ENCODE data around the gene APLN. TPM values are rescaled to one million over a fixed set of nuclear protein-coding genes. Genes with fewer than 3 reads are reported as not detected.

The APLN gene
- total RNA-seq = under 0.01 and 0.13 TPM in 2 replicates

- DNase-seq (ENCODE audit: low read depth) (no peak), FAIRE-seq (no peak)
- Histone ChIP-seq H3K36me3 (ENCODE audit: control insufficient read depth, insufficient read depth, low read length) (no peaks in the 10 kb centered on the region), H3K27me3 (ENCODE audit: control insufficient read depth, insufficient read depth, low read length) (no peaks in the 10 kb centered on the region), H3K4me3 (ENCODE audit: low read depth, low read length) (peak within 1 kb of the TSS; percentile 29)
- no peak for TF ChIP-seq CTCF (IDR thresholded peaks at IDR 0.05; ENCODE audit: insufficient read depth, low read length, severe bottlenecking)
Observed at GRCh38 chrX:129654652-129655546, at the start of gene APLN. TSS of gene APLN (minus strand) at chrX:129654956. CDS start at chrX:129654630, 326 bp downstream.

- Histone ChIP-seq H3K36me3 (ENCODE audit: control insufficient read depth, insufficient read depth, low read length) (no peaks in the 10 kb centered on the region), H3K4me3 (ENCODE audit: low read depth, low read length) (no peak overlapping the region), H3K27me3 (ENCODE audit: control insufficient read depth, insufficient read depth, low read length) (no peaks in the 10 kb centered on the region)
- TF ChIP-seq CTCF (IDR thresholded peaks at IDR 0.05; ENCODE audit: insufficient read depth, low read length, severe bottlenecking) = no peak
- DNase-seq (ENCODE audit: low read depth) (no peak), FAIRE-seq (no peak)
Observed at GRCh38 chrX:129704491-129704890, 49.7 kb upstream of the APLN start.

- TF ChIP-seq CTCF (IDR thresholded peaks at IDR 0.05; ENCODE audit: insufficient read depth, low read length, severe bottlenecking) = no peak
- Histone ChIP-seq H3K4me3 (ENCODE audit: low read depth, low read length) (no peak overlapping the region), H3K27me3 (ENCODE audit: control insufficient read depth, insufficient read depth, low read length) (no peaks in the 10 kb centered on the region), H3K36me3 (ENCODE audit: control insufficient read depth, insufficient read depth, low read length) (no peaks in the 10 kb centered on the region)
- FAIRE-seq (no peak), DNase-seq (ENCODE audit: low read depth) (no peak)
Observed at GRCh38 chrX:129701624-129702069, 46.9 kb upstream of the APLN start.

GRCh38 chrX:129700536-129700935 lies 45.8 kb upstream of the APLN start:
- DNase-seq (ENCODE audit: low read depth) (no peak), FAIRE-seq (no peak)
- H3K36me3 ChIP-seq (ENCODE audit: control insufficient read depth, insufficient read depth, low read length) = no peaks in the 10 kb centered on the region
- no peak for TF ChIP-seq CTCF (IDR thresholded peaks at IDR 0.05; ENCODE audit: insufficient read depth, low read length, severe bottlenecking)
- no peak overlapping the region for H3K4me3 ChIP-seq (ENCODE audit: low read depth, low read length)
- H3K27me3 ChIP-seq (ENCODE audit: control insufficient read depth, insufficient read depth, low read length) = no peaks in the 10 kb centered on the region

- TF ChIP-seq CTCF (IDR thresholded peaks at IDR 0.05; ENCODE audit: insufficient read depth, low read length, severe bottlenecking) = no peak
- no peak for FAIRE-seq
- H3K4me3 ChIP-seq (ENCODE audit: low read depth, low read length) = no peak overlapping the region
- no peaks in the 10 kb centered on the region for H3K27me3 ChIP-seq (ENCODE audit: control insufficient read depth, insufficient read depth, low read length)
- DNase-seq (ENCODE audit: low read depth) = peak; percentile 69
- no peaks in the 10 kb centered on the region for H3K36me3 ChIP-seq (ENCODE audit: control insufficient read depth, insufficient read depth, low read length)
Observed at GRCh38 chrX:129698150-129698549, 43.4 kb upstream of the APLN start.

Measured in bronchial epithelial cell (primary cell).